SH-SY5Y (cell line): ENCODE data around the gene RERE.

Experiments
- GATA2 ChIP-seq: IDR thresholded peaks from 2 replicates; pipeline ENCODE4 v1.6.1; 2011; ENCODE audit warnings: mild to moderate bottlenecking, low read depth, low read length
- GATA3 ChIP-seq: IDR thresholded peaks from 2 replicates; pipeline ENCODE4 v1.6.1; 2011; ENCODE audit warnings: low read depth, mild to moderate bottlenecking, low read length, moderate library complexity

DNA sequence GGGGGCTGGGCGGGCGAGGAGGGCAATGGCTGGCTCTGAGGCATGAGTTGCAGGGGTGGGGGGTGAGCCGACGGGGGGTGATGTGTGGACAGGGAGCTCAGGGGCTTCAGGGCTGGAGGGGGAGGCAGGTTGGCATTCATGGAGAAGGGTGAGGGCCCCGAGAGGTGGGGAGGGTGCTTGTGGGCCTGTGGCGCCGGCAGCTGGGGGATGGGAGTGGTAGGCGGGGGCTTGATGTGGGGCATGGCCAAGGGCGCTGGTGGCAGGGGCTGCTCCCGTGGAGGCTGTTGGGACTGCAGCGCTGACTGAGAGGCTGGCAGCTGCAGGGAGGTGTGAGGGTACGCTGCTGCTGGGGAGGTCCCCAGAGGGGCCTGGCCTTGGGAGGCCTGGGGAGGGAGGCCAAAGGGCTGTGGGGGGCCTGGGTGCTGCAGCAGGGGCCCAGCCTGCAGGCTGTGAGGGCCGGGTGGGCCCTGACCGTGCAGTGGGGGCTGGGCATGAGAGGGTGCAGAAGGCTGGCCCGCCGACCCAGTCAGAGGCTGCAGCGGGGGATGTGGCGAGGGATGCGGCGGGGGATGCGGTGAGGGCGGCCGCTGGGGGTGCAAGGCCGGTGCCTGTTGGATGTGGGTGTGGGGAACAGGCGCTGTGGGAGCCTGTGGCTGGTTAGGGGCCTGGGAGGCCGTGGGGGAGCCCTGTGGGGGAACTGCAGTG lies 456.8 kb downstream of the RERE start:
- TF ChIP-seq GATA2: no peak
- TF ChIP-seq GATA3: no peak
